ENCODE results near the gene EDDM13.
"Not testable (repeated sequence)": the region's sequence is repeated elsewhere in the genome, so short reads cannot be mapped to it uniquely, and the experiment has no call there.

The EDDM13 gene

DNA sequence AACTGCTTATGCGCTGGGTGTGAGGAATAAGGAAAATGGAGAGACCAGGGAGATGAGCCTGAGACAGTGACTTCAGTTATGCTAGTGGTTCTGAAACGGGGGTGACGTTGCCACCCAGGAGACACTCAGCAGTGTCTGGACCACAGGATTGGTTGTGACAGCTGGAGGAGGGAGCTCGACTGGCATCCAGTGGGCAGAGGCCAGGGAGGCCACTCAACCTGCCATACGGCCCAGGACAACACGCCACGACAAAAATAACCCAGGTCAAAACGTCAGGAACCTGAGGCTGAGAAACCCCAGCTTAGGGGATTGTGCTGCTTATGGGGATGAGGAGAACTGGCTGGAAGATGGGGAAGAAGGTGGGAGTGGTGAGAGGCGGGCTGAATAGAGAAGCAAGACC, 31.7 kb downstream of the EDDM13 start:
- H3K4me3 ChIP-seq (ENCODE audit: low read depth, low read length): no peak overlapping the region
- no peak for DNase-seq (ENCODE audit: low read depth)
- TF ChIP-seq, protein P1, sequence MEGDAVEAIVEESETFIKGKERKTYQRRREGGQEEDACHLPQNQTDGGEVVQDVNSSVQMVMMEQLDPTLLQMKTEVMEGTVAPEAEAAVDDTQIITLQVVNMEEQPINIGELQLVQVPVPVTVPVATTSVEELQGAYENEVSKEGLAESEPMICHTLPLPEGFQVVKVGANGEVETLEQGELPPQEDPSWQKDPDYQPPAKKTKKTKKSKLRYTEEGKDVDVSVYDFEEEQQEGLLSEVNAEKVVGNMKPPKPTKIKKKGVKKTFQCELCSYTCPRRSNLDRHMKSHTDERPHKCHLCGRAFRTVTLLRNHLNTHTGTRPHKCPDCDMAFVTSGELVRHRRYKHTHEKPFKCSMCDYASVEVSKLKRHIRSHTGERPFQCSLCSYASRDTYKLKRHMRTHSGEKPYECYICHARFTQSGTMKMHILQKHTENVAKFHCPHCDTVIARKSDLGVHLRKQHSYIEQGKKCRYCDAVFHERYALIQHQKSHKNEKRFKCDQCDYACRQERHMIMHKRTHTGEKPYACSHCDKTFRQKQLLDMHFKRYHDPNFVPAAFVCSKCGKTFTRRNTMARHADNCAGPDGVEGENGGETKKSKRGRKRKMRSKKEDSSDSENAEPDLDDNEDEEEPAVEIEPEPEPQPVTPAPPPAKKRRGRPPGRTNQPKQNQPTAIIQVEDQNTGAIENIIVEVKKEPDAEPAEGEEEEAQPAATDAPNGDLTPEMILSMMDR (IDR thresholded peaks at IDR 0.05; ENCODE audit: control insufficient read depth, extremely low read depth, insufficient read depth): no peak

DNA sequence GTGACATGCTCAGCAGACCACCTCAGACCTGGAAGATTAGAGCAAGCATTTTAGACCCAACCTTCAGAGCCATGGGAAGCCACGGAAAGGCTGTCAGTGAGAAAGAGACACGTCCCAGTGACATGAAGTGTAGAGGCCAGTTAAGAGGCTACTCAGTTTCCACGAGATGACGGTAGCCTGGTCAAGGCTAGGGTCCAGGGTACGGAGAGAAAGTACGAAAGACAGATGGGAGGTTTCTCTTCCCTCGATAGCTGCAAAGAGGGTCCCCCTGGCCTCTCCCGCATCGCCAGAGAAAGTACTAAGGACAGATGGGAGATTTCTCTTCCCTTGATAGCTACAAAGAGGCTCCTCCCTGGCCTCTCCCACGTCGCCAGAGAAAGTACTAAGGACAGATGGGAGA, 33.5 kb downstream of the EDDM13 start:
- H3K4me3 ChIP-seq (ENCODE audit: low read depth, low read length): no peak overlapping the region
- no peak for DNase-seq (ENCODE audit: low read depth)
- TF ChIP-seq, protein P1 (IDR thresholded peaks at IDR 0.05; ENCODE audit: control insufficient read depth, extremely low read depth, insufficient read depth): no peak

DNA sequence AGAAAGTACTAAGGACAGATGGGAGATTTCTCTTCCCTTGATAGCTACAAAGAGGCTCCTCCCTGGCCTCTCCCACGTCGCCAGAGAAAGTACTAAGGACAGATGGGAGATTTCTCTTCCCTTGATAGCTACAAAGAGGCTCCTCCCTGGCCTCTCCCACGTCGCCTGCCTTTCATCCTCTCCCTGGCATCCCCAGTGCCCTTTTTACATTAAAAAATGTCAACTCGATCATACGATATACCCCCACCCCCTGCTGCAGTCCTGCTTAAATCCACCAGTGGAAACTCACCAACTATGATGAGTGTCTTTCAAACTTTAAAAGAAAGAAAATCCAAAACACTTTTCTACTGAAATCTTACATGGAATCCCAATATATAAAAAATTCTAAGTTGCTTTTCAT, 34.5 kb downstream of the EDDM13 start:
- DNase-seq (ENCODE audit: low read depth); H3K4me3 ChIP-seq (ENCODE audit: low read depth, low read length): not testable (repeated sequence)

DNA sequence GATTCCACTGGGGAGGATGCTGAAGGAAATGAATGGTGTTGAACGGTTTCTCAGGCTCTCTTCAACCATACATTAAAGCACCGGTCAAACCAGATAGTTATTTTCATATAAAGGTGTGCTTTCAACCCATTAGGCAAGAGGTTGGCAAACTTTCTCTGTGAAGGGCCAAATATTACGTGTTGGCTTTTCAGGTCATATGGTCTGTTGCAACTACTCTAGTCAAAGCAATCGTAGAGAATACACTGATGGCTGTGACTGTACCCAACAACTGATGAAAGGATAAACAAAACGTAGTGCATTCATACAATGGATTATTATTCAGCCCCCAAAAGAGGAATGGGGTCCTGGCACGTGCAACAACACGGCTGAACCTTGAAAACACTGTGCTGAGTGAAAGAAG, 36.2 kb downstream of the EDDM13 start:
- TF ChIP-seq, protein P1 (IDR thresholded peaks at IDR 0.05; ENCODE audit: control insufficient read depth, extremely low read depth, insufficient read depth): no peak
- H3K4me3 ChIP-seq (ENCODE audit: low read depth, low read length): no peak overlapping the region
- no peak for DNase-seq (ENCODE audit: low read depth)

DNA sequence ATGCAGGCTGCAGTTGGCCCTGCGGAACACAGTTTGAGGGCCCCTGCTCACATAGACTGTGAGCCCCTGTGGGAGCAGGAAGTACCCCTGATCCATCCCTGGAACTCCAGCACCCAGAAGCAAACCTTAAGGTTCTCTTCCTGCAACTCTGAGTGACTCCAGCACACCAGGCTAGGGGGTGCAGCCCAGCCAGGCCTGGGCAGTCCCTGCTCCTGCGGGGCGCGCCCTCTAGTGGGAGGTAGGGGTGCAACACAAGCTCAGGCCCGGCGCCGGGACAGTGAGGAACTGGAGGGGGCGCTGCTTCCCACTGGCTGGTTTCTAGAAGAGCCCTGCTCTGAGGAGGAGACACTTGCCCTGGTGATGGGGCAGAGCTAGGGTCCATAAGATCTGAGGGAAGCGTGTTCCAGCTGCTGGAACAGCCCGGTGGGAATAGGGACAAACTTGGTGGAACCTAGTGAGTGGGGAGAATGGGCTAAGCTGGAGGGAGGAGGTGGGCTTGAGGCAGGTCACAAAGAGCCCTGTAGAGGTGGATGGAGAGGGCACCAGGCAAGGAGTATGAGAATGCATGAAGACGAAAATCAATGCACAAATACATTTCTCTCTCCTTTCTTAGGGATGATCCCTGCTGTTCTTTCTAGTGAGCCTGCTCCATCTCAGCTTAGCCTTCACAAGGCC, 37.1 kb downstream of the EDDM13 start:
- no peak for DNase-seq (ENCODE audit: low read depth)
- TF ChIP-seq, protein P1 (IDR thresholded peaks at IDR 0.05; ENCODE audit: control insufficient read depth, extremely low read depth, insufficient read depth): peak; percentile 83
- H3K4me3 ChIP-seq (ENCODE audit: low read depth, low read length): no peak overlapping the region

DNA sequence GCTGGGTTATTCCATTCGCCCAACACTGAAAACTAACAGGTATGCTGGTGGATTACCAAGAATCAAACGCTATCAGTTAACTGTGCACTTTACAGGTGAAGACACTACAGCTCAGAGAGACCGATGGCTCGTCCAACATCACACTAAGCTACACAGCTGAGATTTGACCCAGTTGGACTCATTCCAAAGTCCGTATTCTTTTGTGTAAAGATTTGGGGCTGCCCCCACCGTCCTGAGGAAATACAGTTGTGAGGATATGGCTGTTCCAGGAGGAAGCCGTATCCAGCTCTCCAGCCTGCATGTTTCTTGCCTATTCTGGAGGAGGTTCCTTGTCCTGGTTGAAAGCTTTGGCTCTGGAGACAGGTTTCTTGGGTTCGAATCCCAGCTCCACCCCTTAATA, 37.9 kb downstream of the EDDM13 start:
- TF ChIP-seq, protein P1 (IDR thresholded peaks at IDR 0.05; ENCODE audit: control insufficient read depth, extremely low read depth, insufficient read depth): no peak
- H3K4me3 ChIP-seq (ENCODE audit: low read depth, low read length): no peak overlapping the region
- DNase-seq (ENCODE audit: low read depth): no peak

DNA sequence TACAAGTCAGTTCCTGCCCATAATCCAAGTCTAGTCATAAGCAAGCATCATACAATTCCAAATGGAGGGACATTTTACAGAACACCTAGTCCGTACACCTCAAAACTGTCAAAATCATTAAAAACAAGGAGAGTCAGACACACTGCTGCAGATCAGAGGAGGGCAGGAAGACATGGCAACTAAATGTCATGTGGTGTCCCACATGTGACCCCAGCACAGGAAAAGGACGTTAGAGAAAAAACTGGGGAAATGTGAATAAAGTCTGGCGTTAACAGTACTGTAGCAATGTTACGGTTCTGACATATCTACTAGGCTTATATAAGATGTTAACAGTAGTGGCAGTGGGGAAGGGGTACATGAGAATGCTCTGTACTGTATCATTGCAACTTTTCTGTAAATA, 39.8 kb downstream of the EDDM13 start:
- TF ChIP-seq, protein P1 (IDR thresholded peaks at IDR 0.05; ENCODE audit: control insufficient read depth, extremely low read depth, insufficient read depth): no peak
- no peak overlapping the region for H3K4me3 ChIP-seq (ENCODE audit: low read depth, low read length)
- DNase-seq (ENCODE audit: low read depth): no peak

All from LNCaP clone FGC (cell line).